GM11168 (cell line): ENCODE data around the gene ASB10.

ENCODE experiments used
- in situ Hi-C: fragments of 300-500 bp; cut with MboI; formaldehyde crosslinking; loops from one replicate; pipeline ENCODE4 v1.12.0; 2022; ENCODE audit warnings: low sequenced_read_pairs; ENCODE audit not compliant: unreplicated experiment

Gene ASB10

GRCh38 chr7:151191544-151191943 lies 4.5 kb upstream of the ASB10 start:
- in situ Hi-C loops, result no loop called here

- in situ Hi-C loops, result no loop called here
Measured at GRCh38 chr7:151189038-151189437, 2.0 kb upstream of the ASB10 start.

- in situ Hi-C loops, result no loop called here
Measured at GRCh38 chr7:151188252-151188542, 1.1 kb upstream of the ASB10 start.

- in situ Hi-C loops, result no loop called here
Measured at GRCh38 chr7:151187409-151188251, 580 bp upstream of the ASB10 start.

GRCh38 chr7:151185762-151186639 lies 1.0 kb downstream of the ASB10 start:
- in situ Hi-C loops, result no loop called here

GRCh38 chr7:151181011-151181431 lies 6.0 kb downstream of the ASB10 start:
- in situ Hi-C loops, result no loop called here

GRCh38 chr7:151179946-151180345 lies 7.1 kb downstream of the ASB10 start:
- in situ Hi-C loops, result no loop called here

- in situ Hi-C loops, result no loop called here
Measured at GRCh38 chr7:151179287-151179860, 7.7 kb downstream of the ASB10 start.

- in situ Hi-C loops, result no loop called here
Measured at GRCh38 chr7:151178831-151179230, 8.2 kb downstream of the ASB10 start.

GRCh38 chr7:151178236-151178635 lies 8.8 kb downstream of the ASB10 start:
- in situ Hi-C loops, result no loop called here

- in situ Hi-C loops, result no loop called here
Measured at GRCh38 chr7:151177310-151177709, 9.7 kb downstream of the ASB10 start.

- in situ Hi-C loops, result no loop called here
Measured at GRCh38 chr7:151176401-151176800, 10.6 kb downstream of the ASB10 start.

GRCh38 chr7:151175793-151176311 lies 11.2 kb downstream of the ASB10 start:
- in situ Hi-C loops, result no loop called here

GRCh38 chr7:151175047-151175792 lies 11.8 kb downstream of the ASB10 start:
- in situ Hi-C loops, result no loop called here

- in situ Hi-C loops, result no loop called here
Measured at GRCh38 chr7:151174246-151175046, 12.6 kb downstream of the ASB10 start.

- in situ Hi-C loops, result no loop called here
Measured at GRCh38 chr7:151173386-151174245, 13.4 kb downstream of the ASB10 start.

GRCh38 chr7:151172273-151173141 lies 14.5 kb downstream of the ASB10 start:
- in situ Hi-C loops, result no loop called here

- in situ Hi-C loops, result no loop called here
Measured at GRCh38 chr7:151168787-151169162, 18.3 kb downstream of the ASB10 start.
